Panc1 (cell line): Measurements from ENCODE around the gene SBNO2.

ENCODE experiments used
- REST ChIP-seq, 2 experiments: IDR thresholded peaks; 2 replicates each; pipeline ENCODE4 v1.6.1; 2011 to 2012; ENCODE audit warnings: low read depth in 2 of 2, control low read depth in 1 of 2, low read length in 1 of 2, mild to moderate bottlenecking in 1 of 2, moderate library complexity in 1 of 2; ENCODE audit not compliant: insufficient read depth in 1 of 2
- SIN3A ChIP-seq: IDR thresholded peaks from 2 replicates; pipeline ENCODE4 v1.6.1; 2012; ENCODE audit warnings: low read depth, mild to moderate bottlenecking, low read length, moderate library complexity, borderline replicate concordance; ENCODE audit not compliant: insufficient read depth
- TF ChIP-seq, protein P1 (sequence below): fragments of 450-650 bp; IDR thresholded peaks from 2 replicates; pipeline ENCODE4 v1.5.1; 2017; ENCODE audit warnings: mild to moderate bottlenecking

DNA sequence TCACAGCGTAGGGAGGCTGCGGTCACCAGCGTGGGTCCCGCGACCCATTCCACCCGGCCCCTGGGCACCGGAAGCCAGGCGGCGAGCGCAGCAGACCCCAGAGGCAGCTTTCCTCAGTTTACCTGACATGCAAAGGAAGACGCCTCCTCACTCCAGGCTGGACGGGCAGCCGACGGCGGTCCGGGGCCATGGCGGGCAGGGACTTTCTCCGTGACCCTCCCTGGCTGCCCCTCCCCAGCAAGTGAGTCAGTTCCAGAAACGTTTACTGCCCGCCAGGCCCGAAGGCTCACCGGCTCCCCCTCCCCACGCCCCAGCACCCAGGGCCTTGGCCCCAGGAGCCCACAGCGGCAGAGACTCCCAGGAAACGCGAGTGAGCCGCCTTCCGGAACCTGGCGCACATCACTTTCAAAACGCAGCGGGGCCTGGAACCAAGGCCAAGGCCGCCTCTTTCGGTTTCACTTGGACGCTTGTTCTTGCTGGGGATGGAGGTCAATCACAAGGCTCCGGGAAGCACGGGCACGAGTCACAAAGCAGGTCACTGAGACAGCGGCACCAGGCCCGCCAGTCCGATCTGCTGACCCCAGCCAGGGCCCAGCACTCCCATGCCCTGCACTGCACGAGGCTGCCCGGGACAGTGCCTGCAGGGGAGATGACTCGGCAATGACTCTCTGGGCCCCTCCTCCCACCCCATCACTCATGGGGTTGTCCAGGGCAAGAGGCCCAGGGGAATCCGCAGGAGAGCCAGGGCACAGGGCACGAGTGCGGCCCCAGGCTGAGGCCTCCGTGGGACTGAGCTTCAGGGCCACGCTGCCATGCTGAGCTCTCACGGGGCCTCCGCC is 5.3 kb downstream of the SBNO2 start:
- TF ChIP-seq, protein P1, sequence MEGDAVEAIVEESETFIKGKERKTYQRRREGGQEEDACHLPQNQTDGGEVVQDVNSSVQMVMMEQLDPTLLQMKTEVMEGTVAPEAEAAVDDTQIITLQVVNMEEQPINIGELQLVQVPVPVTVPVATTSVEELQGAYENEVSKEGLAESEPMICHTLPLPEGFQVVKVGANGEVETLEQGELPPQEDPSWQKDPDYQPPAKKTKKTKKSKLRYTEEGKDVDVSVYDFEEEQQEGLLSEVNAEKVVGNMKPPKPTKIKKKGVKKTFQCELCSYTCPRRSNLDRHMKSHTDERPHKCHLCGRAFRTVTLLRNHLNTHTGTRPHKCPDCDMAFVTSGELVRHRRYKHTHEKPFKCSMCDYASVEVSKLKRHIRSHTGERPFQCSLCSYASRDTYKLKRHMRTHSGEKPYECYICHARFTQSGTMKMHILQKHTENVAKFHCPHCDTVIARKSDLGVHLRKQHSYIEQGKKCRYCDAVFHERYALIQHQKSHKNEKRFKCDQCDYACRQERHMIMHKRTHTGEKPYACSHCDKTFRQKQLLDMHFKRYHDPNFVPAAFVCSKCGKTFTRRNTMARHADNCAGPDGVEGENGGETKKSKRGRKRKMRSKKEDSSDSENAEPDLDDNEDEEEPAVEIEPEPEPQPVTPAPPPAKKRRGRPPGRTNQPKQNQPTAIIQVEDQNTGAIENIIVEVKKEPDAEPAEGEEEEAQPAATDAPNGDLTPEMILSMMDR, result no peak
- no peak for TF ChIP-seq REST (IDR thresholded peaks at IDR 0.05; ENCODE audit: insufficient read depth in 1 of 2, low read depth in 2 of 2, low read length in 1 of 2)
- TF ChIP-seq SIN3A, result no peak; the same call in 1 of the 2 replicates
